ENCODE measurements around the gene SLC17A8. TPM values are rescaled to one million over a fixed set of nuclear protein-coding genes. Genes with fewer than 3 reads are reported as not detected.

Gene SLC17A8
- total RNA-seq, 1 experiment from 2014 or later = not detected

DNA sequence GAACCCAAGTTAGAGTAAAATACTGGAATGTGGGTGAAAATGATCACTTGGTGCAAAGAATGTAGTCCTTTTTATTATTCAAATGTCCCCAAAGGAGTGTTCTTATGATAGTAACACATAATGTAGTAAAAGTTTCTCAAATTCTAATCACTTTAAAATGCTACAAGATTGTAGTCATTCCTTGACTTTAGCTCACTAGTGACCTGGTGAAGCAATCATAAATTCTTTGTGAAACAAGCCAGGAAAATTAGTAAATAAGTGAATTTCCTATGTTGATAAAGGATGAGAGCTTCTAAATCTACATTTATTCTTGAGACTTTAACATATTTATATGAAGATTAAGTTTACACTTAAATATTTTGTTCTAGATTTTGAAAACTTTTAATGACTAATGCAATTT lies 30.7 kb upstream of the SLC17A8 start:
- intact Hi-C loops (cut with micrococcal nuclease; ENCODE audit: unreplicated experiment) = no loop called here
- ATAC-seq = no peak

DNA sequence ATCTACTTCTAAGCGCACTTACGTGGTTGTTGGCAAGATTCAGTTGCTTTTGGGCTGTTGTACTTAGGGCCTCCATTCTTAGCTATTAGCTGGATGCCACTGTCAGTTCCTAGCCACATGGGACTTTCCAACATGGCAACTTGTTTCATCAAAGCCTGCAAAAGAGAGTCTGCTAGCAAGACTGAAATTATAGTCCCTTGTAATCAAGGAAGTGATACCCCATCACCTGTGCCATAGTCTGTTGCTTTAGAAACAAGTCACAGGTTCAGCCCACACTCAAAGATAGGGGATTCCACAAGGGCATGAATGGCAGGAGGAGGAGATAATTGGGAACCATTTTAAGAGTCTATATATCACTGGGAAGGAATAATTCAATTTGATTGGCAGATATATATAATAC lies 27.1 kb upstream of the SLC17A8 start:
- Histone ChIP-seq H3K27ac (ENCODE audit: low read length) (no peak overlapping the region), H3K4me1 (ENCODE audit: control insufficient read depth, insufficient read depth, low read length) (no peaks in the 10 kb centered on the region), H3K27me3 (ENCODE audit: control insufficient read depth, insufficient read depth, low read length) (no peaks in the 10 kb centered on the region), H3K4me3 (ENCODE audit: low read depth in 2 of 2, low read length in 2 of 2) (no peak overlapping the region), H3K9me3 (ENCODE audit: control insufficient read depth, insufficient read depth, low read depth, low read length) (no peaks in the 10 kb centered on the region), H3K36me3 (ENCODE audit: control insufficient read depth, insufficient read depth, low read length) (peaks cover 34% of the 10 kb centered on the region)
- ChIA-PET CTCF (no interaction called here), POLR2A (no interaction called here)
- in situ Hi-C loops (cut with HindIII; ENCODE audit: low pct_unique_long_range_greater_than_20kb, low sequenced_read_pairs) = no loop called here
- DNase-seq (ENCODE audit: low read depth, low spot score) (no peak), ATAC-seq (no peak)
- TF ChIP-seq, protein P1, sequence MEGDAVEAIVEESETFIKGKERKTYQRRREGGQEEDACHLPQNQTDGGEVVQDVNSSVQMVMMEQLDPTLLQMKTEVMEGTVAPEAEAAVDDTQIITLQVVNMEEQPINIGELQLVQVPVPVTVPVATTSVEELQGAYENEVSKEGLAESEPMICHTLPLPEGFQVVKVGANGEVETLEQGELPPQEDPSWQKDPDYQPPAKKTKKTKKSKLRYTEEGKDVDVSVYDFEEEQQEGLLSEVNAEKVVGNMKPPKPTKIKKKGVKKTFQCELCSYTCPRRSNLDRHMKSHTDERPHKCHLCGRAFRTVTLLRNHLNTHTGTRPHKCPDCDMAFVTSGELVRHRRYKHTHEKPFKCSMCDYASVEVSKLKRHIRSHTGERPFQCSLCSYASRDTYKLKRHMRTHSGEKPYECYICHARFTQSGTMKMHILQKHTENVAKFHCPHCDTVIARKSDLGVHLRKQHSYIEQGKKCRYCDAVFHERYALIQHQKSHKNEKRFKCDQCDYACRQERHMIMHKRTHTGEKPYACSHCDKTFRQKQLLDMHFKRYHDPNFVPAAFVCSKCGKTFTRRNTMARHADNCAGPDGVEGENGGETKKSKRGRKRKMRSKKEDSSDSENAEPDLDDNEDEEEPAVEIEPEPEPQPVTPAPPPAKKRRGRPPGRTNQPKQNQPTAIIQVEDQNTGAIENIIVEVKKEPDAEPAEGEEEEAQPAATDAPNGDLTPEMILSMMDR (IDR thresholded peaks at IDR 0.05) = no peak
- TF ChIP-seq, protein P2, sequence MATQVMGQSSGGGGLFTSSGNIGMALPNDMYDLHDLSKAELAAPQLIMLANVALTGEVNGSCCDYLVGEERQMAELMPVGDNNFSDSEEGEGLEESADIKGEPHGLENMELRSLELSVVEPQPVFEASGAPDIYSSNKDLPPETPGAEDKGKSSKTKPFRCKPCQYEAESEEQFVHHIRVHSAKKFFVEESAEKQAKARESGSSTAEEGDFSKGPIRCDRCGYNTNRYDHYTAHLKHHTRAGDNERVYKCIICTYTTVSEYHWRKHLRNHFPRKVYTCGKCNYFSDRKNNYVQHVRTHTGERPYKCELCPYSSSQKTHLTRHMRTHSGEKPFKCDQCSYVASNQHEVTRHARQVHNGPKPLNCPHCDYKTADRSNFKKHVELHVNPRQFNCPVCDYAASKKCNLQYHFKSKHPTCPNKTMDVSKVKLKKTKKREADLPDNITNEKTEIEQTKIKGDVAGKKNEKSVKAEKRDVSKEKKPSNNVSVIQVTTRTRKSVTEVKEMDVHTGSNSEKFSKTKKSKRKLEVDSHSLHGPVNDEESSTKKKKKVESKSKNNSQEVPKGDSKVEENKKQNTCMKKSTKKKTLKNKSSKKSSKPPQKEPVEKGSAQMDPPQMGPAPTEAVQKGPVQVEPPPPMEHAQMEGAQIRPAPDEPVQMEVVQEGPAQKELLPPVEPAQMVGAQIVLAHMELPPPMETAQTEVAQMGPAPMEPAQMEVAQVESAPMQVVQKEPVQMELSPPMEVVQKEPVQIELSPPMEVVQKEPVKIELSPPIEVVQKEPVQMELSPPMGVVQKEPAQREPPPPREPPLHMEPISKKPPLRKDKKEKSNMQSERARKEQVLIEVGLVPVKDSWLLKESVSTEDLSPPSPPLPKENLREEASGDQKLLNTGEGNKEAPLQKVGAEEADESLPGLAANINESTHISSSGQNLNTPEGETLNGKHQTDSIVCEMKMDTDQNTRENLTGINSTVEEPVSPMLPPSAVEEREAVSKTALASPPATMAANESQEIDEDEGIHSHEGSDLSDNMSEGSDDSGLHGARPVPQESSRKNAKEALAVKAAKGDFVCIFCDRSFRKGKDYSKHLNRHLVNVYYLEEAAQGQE (IDR thresholded peaks at IDR 0.05; ENCODE audit: insufficient read depth in 1 of 2, low read depth in 2 of 2, low read length in 1 of 2) = no peak
- TF ChIP-seq SIN3A (IDR thresholded peaks at IDR 0.05; ENCODE audit: borderline replicate concordance, insufficient read depth, low read depth, low read length) = no peak
- TF ChIP-seq POLR2AphosphoS5 (IDR thresholded peaks at IDR 0.05; ENCODE audit: low read depth, low read length) = no peak
- no peak for TF ChIP-seq TCF7L2 (IDR thresholded peaks at IDR 0.05; ENCODE audit: low read depth, low read length)
- no TSS peak for BruUV-seq (replicated peaks)
- intact Hi-C loops (cut with micrococcal nuclease; ENCODE audit: unreplicated experiment) = no loop called here

More for the DNA sequence above, 30.7 kb upstream of the SLC17A8 start:
- Histone ChIP-seq H3K27ac (ENCODE audit: low read length) (no peak overlapping the region), H3K9me3 (ENCODE audit: control insufficient read depth, insufficient read depth, low read depth, low read length) (no peaks in the 10 kb centered on the region), H3K4me3 (ENCODE audit: low read depth in 2 of 2, low read length in 2 of 2) (no peak overlapping the region), H3K36me3 (ENCODE audit: control insufficient read depth, insufficient read depth, low read length) (peaks cover 27% of the 10 kb centered on the region), H3K27me3 (ENCODE audit: control insufficient read depth, insufficient read depth, low read length) (no peaks in the 10 kb centered on the region), H3K4me1 (ENCODE audit: control insufficient read depth, insufficient read depth, low read length) (no peaks in the 10 kb centered on the region)
- in situ Hi-C loops (cut with HindIII; ENCODE audit: low pct_unique_long_range_greater_than_20kb, low sequenced_read_pairs) = no loop called here
- TF ChIP-seq POLR2AphosphoS5 (IDR thresholded peaks at IDR 0.05; ENCODE audit: low read depth, low read length) = no peak
- TF ChIP-seq, protein P1 (IDR thresholded peaks at IDR 0.05) = no peak
- no peak for TF ChIP-seq TCF7L2 (IDR thresholded peaks at IDR 0.05; ENCODE audit: low read depth, low read length)
- TF ChIP-seq, protein P2 (IDR thresholded peaks at IDR 0.05; ENCODE audit: insufficient read depth in 1 of 2, low read depth in 2 of 2, low read length in 1 of 2) = no peak
- no peak for TF ChIP-seq SIN3A (IDR thresholded peaks at IDR 0.05; ENCODE audit: borderline replicate concordance, insufficient read depth, low read depth, low read length)
- no peak for DNase-seq (ENCODE audit: low read depth, low spot score)
- ChIA-PET CTCF (no interaction called here), POLR2A (no interaction called here)
- BruUV-seq (replicated peaks) = no TSS peak
